SK-N-SH (cell line): ENCODE results near the gene CXXC1. TPM values are rescaled to one million over a fixed set of nuclear protein-coding genes. Genes with fewer than 3 reads are reported as not detected.

Experiments
- CTCF ChIA-PET: fragments of 300-600, 350-600 bp; formaldehyde crosslinking; extraction: SDS; loops from one replicate; lab custom pipeline; 2021; lab: Yijun Ruan, JAX
- POLR2A ChIA-PET: fragments of 350-600 bp; sonication (Branson Sonifier 250); formaldehyde crosslinking; extraction: SDS; loops from one replicate; lab custom pipeline; 2020; ENCODE audit warnings: antibody characterized with exemption, inconsistent platforms; lab: Yijun Ruan, JAX
- DNase-seq: peaks from one replicate; pipeline ENCODE4 v3.0.0; 2012
- H2AFZ ChIP-seq: fragments of 200-600 bp; sonication (generic); 2 replicates; pipeline ENCODE4 v1.8.1; 2016; ENCODE audit warnings: antibody characterized with exemption, mild to moderate bottlenecking, low read depth
- H3F3A ChIP-seq: fragments of 200-600 bp; sonication (generic); replicated peaks from 2 replicates; pipeline ENCODE3; 2016; ENCODE audit warnings: antibody characterized with exemption, mild to moderate bottlenecking; ENCODE audit not compliant: insufficient read depth
- H3K27ac ChIP-seq, 2 experiments: fragments of 200-500 bp in 1 of 2; fragments of 200-600 bp in 1 of 2; sonication (Bioruptor generic) in 1 of 2; sonication (generic), shearing (Covaris generic) in 1 of 2; 2 replicates each; pipeline versions ENCODE4 v1.5.1 to v1.6.1; 2014 to 2016; ENCODE audit warnings: low read depth in 2 of 2, inconsistent platforms in 1 of 2, low read length in 1 of 2, mild to moderate bottlenecking in 1 of 2, mixed read lengths in 1 of 2
- H3K27me3 ChIP-seq: fragments of 200-600 bp; sonication (generic), shearing (Covaris generic); 2 replicates; pipeline ENCODE4 v1.6.1; 2016; ENCODE audit warnings: mixed run types; ENCODE audit not compliant: insufficient read depth
- H3K36me3 ChIP-seq, 2 experiments: fragments of 200-500 bp in 1 of 2; fragments of 200-600 bp in 1 of 2; sonication (Bioruptor generic) in 1 of 2; sonication (generic) in 1 of 2; replicated peaks in 1 of 2; 2 replicates each; pipeline versions ENCODE3 to v1.5.1; 2014 to 2016; ENCODE audit warnings: low read length in 1 of 2, mild to moderate bottlenecking in 1 of 2; ENCODE audit not compliant: insufficient read depth in 2 of 2, control insufficient read depth in 1 of 2
- H3K4me1 ChIP-seq, 2 experiments: fragments of 200-500 bp in 1 of 2; fragments of 200-600 bp in 1 of 2; sonication (Bioruptor generic) in 1 of 2; sonication (generic), shearing (Covaris generic) in 1 of 2; 2 replicates each; pipeline versions ENCODE4 v1.5.1 to v1.6.1; 2014 to 2016; ENCODE audit warnings: low read depth in 1 of 2, low read length in 1 of 2, mixed run types in 1 of 2; ENCODE audit not compliant: insufficient read depth in 2 of 2, control insufficient read depth in 1 of 2
- H3K4me2 ChIP-seq: fragments of 200-600 bp; sonication (generic), shearing (Covaris generic); 2 replicates; pipeline ENCODE4 v1.6.1; 2017; ENCODE audit warnings: mixed run types
- H3K4me3 ChIP-seq, 2 experiments: fragments of 200-500 bp in 1 of 2; fragments of 200-600 bp in 1 of 2; sonication (Bioruptor generic) in 1 of 2; sonication (generic), shearing (Covaris generic) in 1 of 2; 2 replicates each; pipeline versions ENCODE4 v1.5.1 to v1.8.1; 2014 to 2016; ENCODE audit warnings: low read depth in 2 of 2, inconsistent platforms in 1 of 2, low read length in 1 of 2, mild to moderate bottlenecking in 1 of 2, mixed read lengths in 1 of 2, moderate library complexity in 1 of 2
- H3K79me2 ChIP-seq: fragments of 200-600 bp; sonication (generic); 2 replicates; pipeline ENCODE4 v1.8.1; 2017; ENCODE audit warnings: mild to moderate bottlenecking; ENCODE audit not compliant: insufficient read depth
- H3K9ac ChIP-seq: fragments of 200-600 bp; sonication (generic); 2 replicates; pipeline ENCODE4 v1.6.1; 2017; ENCODE audit warnings: mixed run types
- H3K9me2 ChIP-seq: fragments of 200-600 bp; sonication (generic); 2 replicates; pipeline ENCODE4 v1.6.1; 2017; ENCODE audit warnings: mixed run types
- H3K9me3 ChIP-seq: fragments of 200-600 bp; sonication (generic); 2 replicates; pipeline ENCODE4 v1.6.1; 2017; ENCODE audit warnings: mixed run types, mild to moderate bottlenecking, moderate library complexity
- H4K20me1 ChIP-seq: fragments of 200-600 bp; sonication (generic); 2 replicates; pipeline ENCODE4 v1.6.1; 2017; ENCODE audit warnings: mild to moderate bottlenecking, mixed run types; ENCODE audit not compliant: insufficient read depth
- ELF1 ChIP-seq: IDR thresholded peaks from 2 replicates; pipeline ENCODE4 v1.4.0; 2012
- EP300 ChIP-seq, 2 experiments: IDR thresholded peaks; 2 replicates each; pipeline versions ENCODE4 v1.4.0 to v1.6.1; 2012; ENCODE audit warnings: borderline replicate concordance in 1 of 2, low read depth in 1 of 2, low read length in 1 of 2
- FOSL2 ChIP-seq: IDR thresholded peaks from 2 replicates; pipeline ENCODE4 v1.4.0; 2012; ENCODE audit warnings: low read depth, mild to moderate bottlenecking, moderate library complexity, borderline replicate concordance
- FOXM1 ChIP-seq: IDR thresholded peaks from 2 replicates; pipeline ENCODE4 v1.4.0; 2012; ENCODE audit warnings: low read depth, mild to moderate bottlenecking
- GABPA ChIP-seq: IDR thresholded peaks from 2 replicates; pipeline ENCODE4 v1.4.0; 2012; ENCODE audit warnings: low read depth, mild to moderate bottlenecking
- GATA2 ChIP-seq: sonication (generic); formaldehyde crosslinking; IDR thresholded peaks from 2 replicates; pipeline ENCODE4 v1.5.0; 2020; ENCODE audit warnings: mild to moderate bottlenecking, missing genetic modification reagents
- MEF2A ChIP-seq: IDR thresholded peaks from 2 replicates; pipeline ENCODE4 v1.4.0; 2012; ENCODE audit warnings: low read depth, borderline replicate concordance
- MXI1 ChIP-seq: IDR thresholded peaks from 2 replicates; pipeline ENCODE4 v1.6.1; 2012; ENCODE audit warnings: mild to moderate bottlenecking, low read depth, low read length, improper control_type of control experiment
- NRF1 ChIP-seq: IDR thresholded peaks from 2 replicates; pipeline ENCODE4 v1.6.1; 2012; ENCODE audit warnings: low read depth, mild to moderate bottlenecking, low read length
- POLR2AphosphoS5 ChIP-seq: IDR thresholded peaks from 2 replicates; pipeline ENCODE4 v1.6.1; 2012; ENCODE audit warnings: low read depth, low read length
- RAD21 ChIP-seq: IDR thresholded peaks from 2 replicates; pipeline ENCODE4 v1.6.1; 2012; ENCODE audit warnings: mild to moderate bottlenecking, low read length
- RCOR1 ChIP-seq: fragments of 150-350 bp; IDR thresholded peaks from 2 replicates; pipeline ENCODE4 v1.6.1; 2017; ENCODE audit warnings: antibody characterized with exemption, low read length
- RFX5 ChIP-seq: IDR thresholded peaks from 2 replicates; pipeline ENCODE4 v1.6.1; 2012; ENCODE audit warnings: mild to moderate bottlenecking, improper control_type of control experiment, low read length
- RXRA ChIP-seq: IDR thresholded peaks from 2 replicates; pipeline ENCODE4 v1.4.0; 2012; ENCODE audit warnings: low read depth, mild to moderate bottlenecking, borderline replicate concordance
- SIN3A ChIP-seq: IDR thresholded peaks from 2 replicates; pipeline ENCODE4 v1.6.1; 2012; ENCODE audit warnings: low read depth, mild to moderate bottlenecking, low read length, moderate library complexity, borderline replicate concordance
- SMC3 ChIP-seq: IDR thresholded peaks from 2 replicates; pipeline ENCODE4 v1.6.1; 2012; ENCODE audit warnings: low read depth, low read length, improper control_type of control experiment
- YY1 ChIP-seq: IDR thresholded peaks from 2 replicates; pipeline ENCODE4 v1.4.0; 2012; ENCODE audit warnings: low read depth, mild to moderate bottlenecking
- WGBS: methylation state at CpG from one replicate; pipeline ENCODE4 v1.1.6; 2017; ENCODE audit warnings: low lambda C conversion rate; 5-methylcytosine and 5-hydroxymethylcytosine counted together
- polyA plus RNA-seq, 3 experiments: library from polyadenylated mRNA; depleted of rRNA; stranded (reverse); fragments of >200 nt; gene quantifications; 2 replicates each; pipeline ENCODE4 v1.2.3, GENCODE V29; 2012
- TF ChIP-seq, protein P1 (sequence below): fragments of 200-600 bp; sonication (generic); IDR thresholded peaks from 2 replicates; pipeline ENCODE4 v1.6.1; 2017; ENCODE audit warnings: antibody characterized with exemption, mild to moderate bottlenecking, moderate library complexity
- TF ChIP-seq, protein P2 (sequence below): IDR thresholded peaks from 2 replicates; pipeline ENCODE4; 2012
- TF ChIP-seq, protein P3 (sequence below): IDR thresholded peaks from 2 replicates; pipeline ENCODE4 v1.6.1; 2012; ENCODE audit warnings: mild to moderate bottlenecking, low read depth, low read length, moderate library complexity

Gene CXXC1
- polyA plus RNA-seq, 1 of the 3 experiments (the other 2 are of a cell fraction): 128 TPM

DNA sequence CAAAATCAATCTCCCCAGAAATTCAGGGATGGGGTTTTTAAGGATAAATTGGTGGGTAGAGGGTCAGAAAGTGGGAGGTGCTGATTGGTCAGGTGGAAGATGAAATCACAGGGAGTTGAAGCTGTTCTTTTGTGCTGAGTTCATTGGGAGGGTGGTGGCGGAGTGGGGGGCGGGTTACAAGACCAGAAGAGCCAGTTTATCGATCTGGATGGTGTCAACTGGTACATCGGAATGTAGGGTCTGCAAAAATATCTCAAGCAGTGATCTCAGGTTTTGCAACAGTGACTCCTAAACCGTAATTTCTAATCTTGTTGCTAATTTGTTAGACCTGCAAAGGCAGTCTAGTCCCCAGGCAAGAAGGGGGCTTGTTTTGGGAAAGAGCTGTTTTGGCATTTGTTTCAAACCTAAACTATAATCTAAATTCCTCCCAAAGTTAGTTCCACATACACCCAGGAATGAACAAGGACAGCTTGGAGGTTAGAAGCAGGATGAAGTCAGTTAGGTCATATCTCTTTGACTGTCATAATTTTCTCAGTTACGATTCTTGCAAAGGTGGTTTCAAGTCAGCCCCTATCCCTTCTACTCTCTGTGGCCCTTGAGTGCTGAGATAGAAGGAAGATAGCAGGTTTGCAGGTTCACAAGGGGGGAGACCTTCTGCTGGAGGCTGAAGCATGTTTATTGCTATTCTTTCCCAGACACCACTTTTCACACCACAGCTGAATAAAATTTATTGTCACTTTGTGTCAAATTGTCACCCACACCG is 12.3 kb upstream of the CXXC1 start:
- no peaks in the 10 kb centered on the region for H4K20me1 ChIP-seq
- no peak overlapping the region for H3K4me2 ChIP-seq
- H3K36me3 ChIP-seq: no peaks in the 10 kb centered on the region
- peaks cover 23% of the 10 kb centered on the region for H3K27me3 ChIP-seq
- 0 out of 2 replicates have a peak, but pooled peaks cover under 1% of the 10 kb centered on the region for H3K9me3 ChIP-seq
- 49% methylated on average over 7 of the region's 7 CpGs for WGBS
- H3K9ac ChIP-seq: no peak overlapping the region
- no peak overlapping the region for H3K4me3 ChIP-seq
- ChIA-PET POLR2A (no interaction called here), CTCF (interaction anchor here (1.0 to 3.4 kb wide), 2 partner anchors 10 to 57 kb away, joined by 3 to 14 read pairs; no protein-coding TSS in a partner anchor)
- TF ChIP-seq, protein P1, sequence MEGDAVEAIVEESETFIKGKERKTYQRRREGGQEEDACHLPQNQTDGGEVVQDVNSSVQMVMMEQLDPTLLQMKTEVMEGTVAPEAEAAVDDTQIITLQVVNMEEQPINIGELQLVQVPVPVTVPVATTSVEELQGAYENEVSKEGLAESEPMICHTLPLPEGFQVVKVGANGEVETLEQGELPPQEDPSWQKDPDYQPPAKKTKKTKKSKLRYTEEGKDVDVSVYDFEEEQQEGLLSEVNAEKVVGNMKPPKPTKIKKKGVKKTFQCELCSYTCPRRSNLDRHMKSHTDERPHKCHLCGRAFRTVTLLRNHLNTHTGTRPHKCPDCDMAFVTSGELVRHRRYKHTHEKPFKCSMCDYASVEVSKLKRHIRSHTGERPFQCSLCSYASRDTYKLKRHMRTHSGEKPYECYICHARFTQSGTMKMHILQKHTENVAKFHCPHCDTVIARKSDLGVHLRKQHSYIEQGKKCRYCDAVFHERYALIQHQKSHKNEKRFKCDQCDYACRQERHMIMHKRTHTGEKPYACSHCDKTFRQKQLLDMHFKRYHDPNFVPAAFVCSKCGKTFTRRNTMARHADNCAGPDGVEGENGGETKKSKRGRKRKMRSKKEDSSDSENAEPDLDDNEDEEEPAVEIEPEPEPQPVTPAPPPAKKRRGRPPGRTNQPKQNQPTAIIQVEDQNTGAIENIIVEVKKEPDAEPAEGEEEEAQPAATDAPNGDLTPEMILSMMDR: no peak
- TF ChIP-seq, protein P2, sequence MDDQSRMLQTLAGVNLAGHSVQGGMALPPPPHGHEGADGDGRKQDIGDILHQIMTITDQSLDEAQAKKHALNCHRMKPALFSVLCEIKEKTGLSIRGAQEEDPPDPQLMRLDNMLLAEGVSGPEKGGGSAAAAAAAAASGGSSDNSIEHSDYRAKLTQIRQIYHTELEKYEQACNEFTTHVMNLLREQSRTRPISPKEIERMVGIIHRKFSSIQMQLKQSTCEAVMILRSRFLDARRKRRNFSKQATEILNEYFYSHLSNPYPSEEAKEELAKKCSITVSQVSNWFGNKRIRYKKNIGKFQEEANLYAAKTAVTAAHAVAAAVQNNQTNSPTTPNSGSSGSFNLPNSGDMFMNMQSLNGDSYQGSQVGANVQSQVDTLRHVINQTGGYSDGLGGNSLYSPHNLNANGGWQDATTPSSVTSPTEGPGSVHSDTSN: no peak
- TF ChIP-seq YY1 (no peak), SIN3A (no peak), GATA2 (CRISPR knock-in tag) (no peak), NRF1 (no peak), GABPA (no peak), RXRA (no peak), RAD21 (no peak), RFX5 (no peak), EP300 (IDR thresholded peaks at IDR 0.05; ENCODE audit: borderline replicate concordance in 1 of 2, low read depth in 1 of 2, low read length in 1 of 2) (no peak), ELF1 (no peak), MEF2A (no peak), SMC3 (no peak), FOXM1 (no peak), POLR2AphosphoS5 (no peak), RCOR1 (no peak), MXI1 (no peak), FOSL2 (no peak)
- TF ChIP-seq, protein P3, sequence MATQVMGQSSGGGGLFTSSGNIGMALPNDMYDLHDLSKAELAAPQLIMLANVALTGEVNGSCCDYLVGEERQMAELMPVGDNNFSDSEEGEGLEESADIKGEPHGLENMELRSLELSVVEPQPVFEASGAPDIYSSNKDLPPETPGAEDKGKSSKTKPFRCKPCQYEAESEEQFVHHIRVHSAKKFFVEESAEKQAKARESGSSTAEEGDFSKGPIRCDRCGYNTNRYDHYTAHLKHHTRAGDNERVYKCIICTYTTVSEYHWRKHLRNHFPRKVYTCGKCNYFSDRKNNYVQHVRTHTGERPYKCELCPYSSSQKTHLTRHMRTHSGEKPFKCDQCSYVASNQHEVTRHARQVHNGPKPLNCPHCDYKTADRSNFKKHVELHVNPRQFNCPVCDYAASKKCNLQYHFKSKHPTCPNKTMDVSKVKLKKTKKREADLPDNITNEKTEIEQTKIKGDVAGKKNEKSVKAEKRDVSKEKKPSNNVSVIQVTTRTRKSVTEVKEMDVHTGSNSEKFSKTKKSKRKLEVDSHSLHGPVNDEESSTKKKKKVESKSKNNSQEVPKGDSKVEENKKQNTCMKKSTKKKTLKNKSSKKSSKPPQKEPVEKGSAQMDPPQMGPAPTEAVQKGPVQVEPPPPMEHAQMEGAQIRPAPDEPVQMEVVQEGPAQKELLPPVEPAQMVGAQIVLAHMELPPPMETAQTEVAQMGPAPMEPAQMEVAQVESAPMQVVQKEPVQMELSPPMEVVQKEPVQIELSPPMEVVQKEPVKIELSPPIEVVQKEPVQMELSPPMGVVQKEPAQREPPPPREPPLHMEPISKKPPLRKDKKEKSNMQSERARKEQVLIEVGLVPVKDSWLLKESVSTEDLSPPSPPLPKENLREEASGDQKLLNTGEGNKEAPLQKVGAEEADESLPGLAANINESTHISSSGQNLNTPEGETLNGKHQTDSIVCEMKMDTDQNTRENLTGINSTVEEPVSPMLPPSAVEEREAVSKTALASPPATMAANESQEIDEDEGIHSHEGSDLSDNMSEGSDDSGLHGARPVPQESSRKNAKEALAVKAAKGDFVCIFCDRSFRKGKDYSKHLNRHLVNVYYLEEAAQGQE: no peak
- peaks cover 0 to 3% of the 10 kb centered on the region in 2 experiments; a peak in 1 of 4 replicates for H3K4me1 ChIP-seq
- H3K79me2 ChIP-seq: no peaks in the 10 kb centered on the region
- no peak for DNase-seq
- no peak overlapping the region for H2AFZ ChIP-seq
- no peaks in the 10 kb centered on the region for H3K9me2 ChIP-seq
- no peak overlapping the region for H3K27ac ChIP-seq
- H3F3A ChIP-seq: no peaks in the 10 kb centered on the region
